HG03045 (cell line): ENCODE results near the gene RNASE4.
"Not testable (repeated sequence)": the region's sequence is repeated elsewhere in the genome, so short reads cannot be mapped to it uniquely, and the experiment has no call there.

Experiments used
- ATAC-seq: cut with Tn5 transposase; IDR thresholded peaks from one replicate; pipeline ENCODE4 v1.9.1; 2021; ENCODE audit warnings: mild to moderate bottlenecking, moderate library complexity; ENCODE audit not compliant: unreplicated experiment

The RNASE4 gene, protein sequence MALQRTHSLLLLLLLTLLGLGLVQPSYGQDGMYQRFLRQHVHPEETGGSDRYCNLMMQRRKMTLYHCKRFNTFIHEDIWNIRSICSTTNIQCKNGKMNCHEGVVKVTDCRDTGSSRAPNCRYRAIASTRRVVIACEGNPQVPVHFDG

DNA sequence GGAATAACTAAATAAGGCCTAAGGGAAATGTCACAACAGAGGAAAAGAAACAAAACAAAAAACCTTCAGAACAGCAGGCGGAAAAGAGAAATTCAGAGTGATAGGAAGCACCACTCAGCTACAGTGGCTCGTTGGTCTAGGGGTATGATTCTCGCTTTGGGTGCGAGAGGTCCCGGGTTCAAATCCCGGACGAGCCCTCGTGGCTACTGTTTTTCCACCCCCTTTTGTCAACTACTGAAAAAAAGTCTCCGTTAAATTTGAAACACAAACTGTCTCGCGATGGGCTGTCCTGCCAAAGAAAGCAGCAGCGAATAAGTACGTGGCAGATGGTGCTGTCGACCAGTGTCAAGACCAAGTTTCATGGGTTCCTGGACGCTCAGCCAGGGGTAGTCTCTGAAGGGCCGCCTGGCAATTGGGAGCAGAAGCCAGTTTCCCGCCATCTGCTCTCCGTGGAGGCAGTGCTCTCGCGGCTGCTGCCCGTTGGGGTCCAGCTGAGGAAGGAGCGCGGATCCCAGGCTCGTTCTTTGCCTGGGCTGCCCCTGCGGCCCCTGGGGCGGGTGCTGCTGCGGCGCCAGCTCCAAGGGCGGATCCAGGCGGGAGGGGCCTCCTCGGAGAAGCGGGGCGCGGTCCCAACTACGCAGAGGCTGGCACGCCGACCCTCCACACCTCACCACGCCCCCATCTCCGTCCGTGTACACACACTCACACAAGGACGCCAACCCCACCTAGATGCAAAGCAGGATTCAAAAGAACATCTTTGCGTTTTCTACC is at the start of gene RNASE4:
TSS of gene RNASE4 (plus strand) at position 670 of the 771 bp plus-strand sequence. CDS start 14,812 bp downstream, outside the sequence.
- ATAC-seq = peak; percentile 31

DNA sequence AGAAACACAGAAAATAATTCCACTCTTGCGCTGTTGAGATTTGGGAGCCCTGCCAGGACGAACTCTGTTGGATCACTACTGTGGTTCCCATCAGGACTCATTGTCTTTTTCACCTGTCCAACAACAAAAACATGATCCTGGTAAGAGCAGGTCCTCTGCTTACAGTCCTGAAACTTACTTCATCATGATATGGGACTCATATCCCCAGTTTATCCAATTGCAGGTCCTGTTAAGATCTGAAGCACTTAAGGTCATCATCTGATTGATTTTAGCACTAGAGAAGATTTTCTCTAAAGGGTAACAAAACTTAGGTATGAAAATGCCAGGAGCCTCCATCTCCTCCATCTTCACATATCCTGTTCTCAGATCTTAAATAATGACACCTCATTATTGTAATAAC is 42.8 kb upstream of the RNASE4 start, which contains the start of gene OR6S1:
TSS of gene OR6S1 (minus strand) at position 101 of the 400 bp plus-strand sequence. CDS start at position 101, 0 bp downstream.
- no peak for ATAC-seq

DNA sequence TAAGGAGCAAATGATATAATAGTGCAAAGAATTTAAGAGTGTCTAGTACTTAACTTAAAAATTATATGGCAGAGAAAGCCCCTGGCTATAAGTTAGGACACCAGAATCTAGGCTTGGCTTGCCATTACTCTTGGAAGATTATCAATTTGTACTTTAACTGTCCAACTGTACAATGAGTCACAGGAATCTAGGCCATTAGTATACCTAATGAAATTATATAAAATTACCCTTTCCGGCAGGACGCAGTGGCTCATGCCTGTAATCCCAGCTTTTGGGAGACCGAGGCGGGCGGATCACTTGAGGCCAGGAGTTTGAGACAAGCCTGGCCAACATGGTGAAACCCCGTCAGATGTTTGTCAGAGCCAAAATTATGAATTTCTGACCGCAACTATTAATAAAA is 42.2 kb upstream of the RNASE4 start:
- no peak for ATAC-seq

DNA sequence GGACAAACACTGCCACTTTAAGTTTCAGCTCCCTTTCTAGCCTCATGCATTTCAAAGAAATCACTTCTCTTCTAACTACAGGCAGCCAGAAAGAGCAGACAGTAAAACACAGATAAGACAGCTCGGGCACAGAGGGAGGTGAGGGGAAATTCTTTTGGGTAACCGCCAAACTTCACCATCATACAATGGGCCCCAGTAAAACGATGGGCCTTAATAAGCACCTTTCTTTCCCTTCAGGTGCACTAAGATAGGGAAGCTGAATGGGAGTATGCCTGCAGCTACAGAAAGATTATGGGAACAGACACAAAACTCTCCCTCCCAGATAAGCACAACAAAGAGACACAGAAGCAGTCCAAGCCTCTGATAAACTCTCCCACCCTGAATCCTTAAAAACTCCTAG is 41.6 kb upstream of the RNASE4 start:
- ATAC-seq = not testable (repeated sequence)

DNA sequence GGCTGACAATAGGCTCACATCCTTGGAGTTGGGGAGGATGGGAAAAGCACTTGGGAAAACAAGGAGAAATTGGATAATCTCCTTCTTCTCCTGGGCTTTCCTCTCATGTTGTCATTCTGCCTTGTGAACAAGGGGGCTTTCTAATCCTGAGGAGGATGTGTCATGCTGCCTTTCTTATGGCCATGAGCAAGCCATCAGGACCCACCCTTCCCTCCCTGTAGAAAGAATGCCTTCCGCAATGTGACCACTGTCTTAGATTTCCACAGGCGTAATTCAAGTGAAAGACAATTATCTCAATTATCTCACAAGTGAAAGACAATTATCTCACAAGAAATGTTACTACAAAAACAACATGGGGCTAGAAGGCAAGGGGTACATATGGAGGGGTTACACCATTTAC is 39.8 kb upstream of the RNASE4 start:
- ATAC-seq = no peak

DNA sequence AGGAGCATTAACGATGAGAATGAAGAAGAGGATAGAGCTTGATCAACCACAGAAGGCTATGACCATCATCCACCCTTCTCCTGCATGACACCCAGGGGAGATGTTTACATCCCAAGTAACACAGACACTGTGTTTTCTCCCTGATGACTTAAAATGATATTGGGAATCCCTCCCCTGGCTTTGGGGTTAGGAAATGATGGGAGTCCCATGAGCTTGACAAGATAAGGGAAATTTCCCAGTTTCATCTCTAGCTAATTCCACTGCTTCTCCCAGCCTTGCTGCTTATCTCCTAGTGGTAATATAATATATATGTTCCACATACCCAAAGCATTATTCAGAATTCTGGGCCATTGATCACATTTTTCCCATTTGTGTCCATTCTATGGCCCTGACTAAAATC is 38.9 kb upstream of the RNASE4 start:
- no peak for ATAC-seq

DNA sequence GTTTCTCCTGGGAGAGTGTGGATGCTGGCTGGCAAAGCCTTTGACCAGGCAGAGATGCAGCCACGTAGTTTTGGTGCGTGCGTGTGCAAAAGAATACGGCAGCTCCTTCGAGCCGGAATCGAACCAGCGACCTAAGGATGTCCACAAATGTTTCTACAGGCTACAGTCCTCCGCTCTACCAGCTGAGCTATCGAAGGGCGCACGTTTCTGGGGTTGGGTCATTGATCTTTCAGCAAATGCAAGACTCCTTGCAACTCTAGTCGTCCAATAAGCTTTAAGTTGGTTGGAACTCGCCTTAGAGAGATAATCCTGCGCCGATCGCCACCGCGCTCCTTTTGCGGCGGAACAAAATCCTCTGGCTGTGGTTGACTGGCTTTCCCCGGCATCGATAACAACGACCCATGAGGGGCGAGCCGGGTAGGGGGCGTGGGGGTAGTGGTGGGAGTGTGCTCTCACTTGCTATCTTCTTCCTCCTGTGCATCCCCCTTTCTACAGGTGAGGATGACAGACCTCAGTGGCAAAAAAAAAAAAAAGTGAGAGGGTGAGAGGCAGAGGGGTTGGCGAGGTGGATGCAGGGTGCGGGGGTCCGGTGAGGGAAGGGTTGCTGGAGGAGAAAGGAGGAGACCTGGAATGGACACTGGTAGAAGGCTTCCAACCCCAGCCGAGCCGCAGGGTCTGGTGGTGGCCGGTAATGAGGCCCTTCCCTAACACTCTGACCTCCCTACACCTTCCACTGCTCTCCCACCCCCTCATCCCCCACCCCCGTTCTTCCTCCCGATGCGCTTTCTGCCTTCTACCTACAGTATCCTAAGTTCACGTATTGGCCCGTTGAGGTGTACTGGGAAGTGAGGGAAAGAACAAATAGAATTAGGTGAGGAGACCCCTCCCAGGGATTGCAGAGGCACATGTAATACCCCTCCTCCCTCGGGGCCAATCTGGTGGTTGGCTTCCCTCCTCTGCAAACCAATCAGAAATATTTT is 31.1 kb upstream of the RNASE4 start:
- ATAC-seq = no peak

DNA sequence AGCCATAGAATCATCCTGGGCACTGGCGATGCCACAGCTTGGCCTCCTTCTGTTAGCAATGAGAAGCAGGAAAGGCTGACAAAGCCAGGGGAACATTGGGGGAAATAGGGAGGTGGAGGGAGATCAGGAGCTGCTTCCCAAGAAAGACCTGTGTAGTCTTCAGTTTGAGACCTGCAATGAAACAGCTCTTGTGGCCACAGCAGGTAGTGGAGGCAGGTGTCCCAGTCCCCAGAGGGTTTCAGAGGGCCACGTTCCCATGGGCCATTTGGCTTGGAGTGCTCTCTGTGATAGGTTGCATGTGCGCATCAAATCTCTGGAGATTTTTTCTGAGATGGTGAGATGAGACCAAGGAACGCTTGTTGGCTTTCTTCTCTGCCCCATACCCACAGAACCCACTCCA is 28.5 kb upstream of the RNASE4 start:
- no peak for ATAC-seq

DNA sequence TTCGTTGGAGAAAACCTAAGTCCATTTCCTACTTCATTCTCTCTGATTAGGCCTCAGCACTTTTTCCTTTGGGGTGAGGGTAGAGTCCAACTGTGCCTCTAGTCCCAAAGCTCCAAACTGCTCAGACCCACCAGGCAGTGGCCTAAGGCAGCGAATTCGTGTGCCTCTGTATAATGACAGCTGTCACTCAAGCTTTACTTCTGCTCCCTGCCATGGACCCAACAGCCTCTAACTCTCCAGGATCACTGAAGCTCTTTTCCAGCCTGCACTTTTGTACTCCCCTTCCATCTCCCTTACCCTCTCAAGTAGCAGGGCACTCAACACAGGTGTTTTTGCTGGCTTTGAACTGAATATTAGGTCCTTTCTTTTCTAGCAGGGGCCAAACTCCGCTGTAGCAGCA is 28.1 kb upstream of the RNASE4 start:
- no peak for ATAC-seq

DNA sequence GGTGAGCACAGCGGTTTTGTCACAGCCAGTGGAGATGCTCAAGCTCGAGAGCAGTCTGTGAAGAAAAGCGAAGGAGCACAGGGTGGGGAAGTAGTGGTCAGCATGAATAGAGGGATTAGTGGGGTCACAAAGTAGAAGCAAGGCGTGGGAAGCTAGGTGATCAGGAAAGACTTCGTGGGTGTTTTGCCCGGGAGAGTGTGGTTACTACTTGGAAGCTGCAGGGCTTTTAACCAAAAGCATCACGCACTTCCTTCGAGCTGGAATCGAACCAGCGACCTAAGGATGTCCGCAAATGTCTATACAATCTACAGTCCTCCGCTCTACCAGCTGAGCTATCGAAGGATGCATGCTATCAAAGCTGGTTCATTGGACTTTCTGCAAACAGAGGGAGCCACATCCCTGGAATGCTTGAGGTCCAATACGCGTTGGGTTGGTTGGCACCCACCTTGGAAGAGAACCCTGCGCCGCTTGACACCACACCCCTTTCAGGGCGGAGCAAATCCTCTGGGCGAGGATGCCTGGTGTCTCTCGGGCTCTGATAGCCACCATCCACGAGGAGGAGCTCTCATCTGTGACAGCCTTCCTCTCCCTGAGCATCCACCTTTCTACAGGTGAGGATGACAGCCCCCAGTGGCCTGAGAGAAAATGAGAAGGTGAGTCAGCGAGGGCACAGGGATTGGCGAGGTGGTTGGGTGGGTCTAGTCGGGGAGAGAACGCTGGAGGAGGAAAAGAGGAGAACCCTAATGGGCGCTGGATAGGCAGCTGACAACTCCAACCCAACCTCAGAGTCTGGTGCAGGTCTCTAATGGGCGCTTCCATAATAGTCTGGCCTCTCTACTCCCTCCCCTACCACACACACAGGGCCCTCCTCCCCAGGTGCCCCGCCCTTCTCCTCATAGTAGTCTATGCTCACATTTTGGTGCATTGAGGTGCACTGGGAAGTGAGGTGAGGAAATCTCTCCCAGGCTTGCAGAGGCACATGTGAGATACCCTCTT is 26.8 kb upstream of the RNASE4 start:
- ATAC-seq = no peak

DNA sequence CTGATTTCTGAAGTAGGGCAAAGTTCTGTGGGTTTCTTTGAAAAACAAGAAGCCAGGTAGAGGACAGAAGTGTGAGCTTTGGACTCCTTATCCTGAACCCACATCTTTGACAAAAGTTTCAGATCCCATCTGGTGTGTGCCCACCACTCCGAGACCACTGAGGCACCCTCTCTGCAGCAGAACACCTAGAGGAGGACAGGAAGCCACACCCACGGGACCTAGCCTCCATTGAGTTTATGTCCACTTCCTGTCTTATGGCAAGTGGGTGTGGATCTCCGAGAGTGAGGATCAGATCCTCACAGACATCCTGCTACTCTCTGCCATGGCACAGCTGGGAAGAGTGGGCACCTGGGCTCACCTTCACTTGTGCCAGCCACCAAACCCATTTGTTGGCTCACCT is 26.1 kb upstream of the RNASE4 start:
- ATAC-seq = no peak

DNA sequence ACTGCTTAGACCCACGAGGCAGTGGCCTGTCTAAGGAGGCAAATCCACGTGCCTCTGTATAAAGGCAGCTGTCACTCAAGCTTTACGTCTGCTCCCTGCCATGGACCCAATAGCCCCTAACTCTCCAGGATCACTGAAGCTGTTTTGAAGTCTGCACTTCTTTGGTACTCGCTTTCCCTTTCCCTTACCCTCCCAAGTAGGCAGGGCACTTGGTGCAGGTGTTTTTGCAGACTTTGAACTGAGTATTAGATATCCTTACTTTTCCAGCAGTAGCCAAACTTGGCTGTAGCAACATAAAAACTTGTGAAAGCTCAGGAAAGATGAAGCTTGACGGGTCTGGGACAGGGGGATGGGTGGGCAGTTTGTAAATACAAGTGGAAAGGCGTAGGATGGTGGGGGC is 25.0 kb upstream of the RNASE4 start:
- no peak for ATAC-seq

DNA sequence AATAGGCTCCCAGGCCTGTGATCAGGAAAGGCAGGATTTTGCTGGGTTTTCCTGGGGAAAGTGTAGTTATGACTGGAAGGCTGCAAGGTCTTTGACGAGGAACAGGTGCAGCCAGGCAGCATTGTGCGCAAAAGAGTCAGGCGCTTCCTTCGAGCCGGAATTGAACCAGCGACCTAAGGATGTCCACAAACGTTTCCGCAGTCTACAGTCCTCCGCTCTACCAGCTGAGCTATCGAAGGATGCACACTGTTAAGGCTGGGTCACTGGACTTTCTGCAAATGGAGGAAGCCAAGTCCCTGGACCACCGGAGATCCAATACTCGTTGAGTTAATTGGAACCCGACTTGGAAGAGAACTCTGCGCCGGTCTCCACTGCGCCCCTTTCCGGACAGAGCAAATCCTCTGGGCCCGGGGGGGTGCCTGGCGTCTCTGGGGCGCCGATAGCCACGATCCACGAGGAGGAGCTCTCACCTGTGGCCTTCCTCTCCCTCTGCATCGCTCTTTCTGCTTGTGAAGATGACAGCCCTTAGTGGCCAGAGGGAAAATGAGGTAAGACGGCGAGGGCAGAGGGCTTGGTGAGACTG is 24.5 kb upstream of the RNASE4 start:
- no peak for ATAC-seq

DNA sequence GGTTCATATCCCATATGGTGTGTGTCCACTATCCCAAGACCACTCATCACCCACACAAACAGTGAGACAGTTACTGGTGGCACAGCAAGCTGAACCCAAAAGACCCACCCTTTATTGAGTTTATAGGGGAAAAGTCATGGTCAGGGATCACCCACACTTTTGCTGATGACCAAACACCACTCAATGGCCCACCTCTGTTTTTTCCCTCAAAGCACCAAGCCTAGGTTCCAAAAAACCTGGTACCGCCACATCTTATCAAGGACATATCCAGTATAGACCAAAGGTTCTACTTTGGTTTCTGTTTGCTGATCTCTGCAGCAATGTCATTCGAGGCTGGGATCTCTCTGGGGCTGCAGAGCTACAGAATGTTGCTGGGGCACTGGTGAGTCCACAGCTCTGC is 23.2 kb upstream of the RNASE4 start:
- no peak for ATAC-seq

DNA sequence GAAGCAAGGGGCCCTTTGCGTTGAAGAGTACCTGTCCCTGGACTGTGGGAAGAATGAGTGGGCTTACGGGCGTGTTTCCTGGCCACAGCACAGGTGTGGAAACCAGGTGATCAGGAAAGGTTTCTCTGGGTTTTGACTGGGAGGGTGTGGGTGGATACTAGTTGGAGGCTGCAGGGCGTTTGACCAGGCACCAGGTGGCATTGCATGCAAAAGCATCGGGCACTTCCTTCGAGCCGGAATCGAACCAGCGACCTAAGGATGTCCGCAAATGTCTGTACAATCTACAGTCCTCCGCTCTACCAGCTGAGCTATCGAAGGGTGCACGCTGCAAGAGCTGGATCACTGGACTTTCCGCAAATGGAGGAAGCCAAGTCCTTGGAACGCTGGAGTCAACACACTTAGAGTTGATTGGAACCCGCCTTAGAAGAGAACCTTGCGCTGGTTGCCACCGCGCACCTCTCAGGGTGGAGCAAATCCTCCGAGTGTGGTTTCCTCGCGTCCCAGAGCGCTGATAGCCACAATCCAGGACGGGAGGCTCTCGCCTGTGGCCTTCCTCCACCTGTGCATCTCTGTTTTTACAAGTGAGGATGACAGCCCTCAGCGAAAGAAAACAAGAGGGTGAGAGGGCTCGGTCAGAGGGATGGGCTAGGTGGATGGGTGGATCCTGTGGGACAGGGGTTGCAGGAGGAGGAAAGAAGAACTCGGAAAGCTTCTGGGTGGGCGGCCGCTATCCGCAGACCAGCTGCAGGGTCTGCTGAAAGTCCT is 21.2 kb upstream of the RNASE4 start:
- ATAC-seq = peak; percentile 54

DNA sequence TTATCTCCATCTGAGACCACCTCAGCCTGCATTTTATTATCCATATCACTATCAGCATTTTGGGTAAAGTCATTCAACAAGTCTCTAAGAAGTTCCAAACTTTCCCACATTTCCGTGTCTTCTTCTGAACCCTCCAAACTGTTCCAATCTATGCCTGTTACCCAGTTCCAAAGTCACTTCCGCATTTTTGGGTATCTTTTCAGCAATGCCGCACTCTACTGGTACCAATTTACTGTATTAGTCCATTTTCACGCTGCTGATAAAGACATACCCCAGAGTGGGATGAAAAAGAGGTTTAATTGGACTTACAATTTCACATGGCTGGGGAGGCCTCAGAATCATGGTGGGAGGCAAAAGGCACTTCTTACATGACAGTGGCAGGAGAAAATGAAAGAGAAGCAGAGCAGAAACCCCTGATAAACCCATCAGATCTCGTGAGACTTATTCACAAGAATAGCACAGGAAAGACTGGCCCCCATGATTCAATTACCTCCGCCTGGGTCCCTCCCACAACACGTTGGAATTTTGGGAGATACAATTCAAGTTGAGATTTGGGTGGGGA is 17.9 kb upstream of the RNASE4 start:
- ATAC-seq = not testable (repeated sequence)

DNA sequence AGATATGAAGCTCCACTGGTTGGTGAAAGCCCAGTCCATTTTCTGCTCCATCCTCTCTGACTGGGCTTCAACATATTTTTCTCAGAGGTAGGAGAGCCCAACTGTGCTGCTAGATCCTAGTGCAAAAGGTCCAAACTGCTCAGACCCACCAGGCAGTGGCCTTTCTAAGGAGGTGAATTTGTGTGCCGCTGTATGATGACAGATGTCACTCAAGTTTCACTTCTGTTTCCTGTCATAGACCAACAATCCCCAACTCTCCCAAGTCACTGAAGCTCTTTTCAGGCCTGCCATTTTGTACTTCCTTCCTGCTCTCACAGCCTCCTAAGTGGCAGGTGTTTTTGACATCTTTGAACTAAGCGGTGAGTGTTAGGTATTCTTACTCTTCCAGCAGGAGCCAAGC is 16.4 kb upstream of the RNASE4 start:
- ATAC-seq = peak; percentile 74

DNA sequence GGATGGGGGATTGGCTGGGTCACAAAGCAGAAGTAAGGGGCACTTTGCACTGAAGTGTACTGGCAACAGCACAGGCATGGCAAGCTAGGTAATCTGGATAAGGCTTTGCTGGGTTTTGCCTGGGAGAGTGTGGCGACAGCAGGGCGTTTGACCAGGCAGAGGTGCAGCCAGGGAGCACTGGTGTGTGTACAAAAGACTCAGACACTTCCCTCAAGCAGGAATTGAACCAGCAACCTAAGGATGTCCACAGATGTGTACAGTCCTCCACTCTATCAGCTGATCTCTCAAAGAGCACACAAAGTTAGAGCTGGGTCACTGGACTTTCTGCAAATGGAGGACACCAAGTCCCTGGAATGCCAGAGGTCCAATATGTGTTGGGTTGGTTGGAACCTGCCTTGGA is 15.4 kb upstream of the RNASE4 start:
- no peak for ATAC-seq
